Keratinocyte (primary cell): ENCODE measurements around the gene TSEN34. TPM values are rescaled to one million over a fixed set of nuclear protein-coding genes. Genes with fewer than 3 reads are reported as not detected.

ENCODE experiments used
- DNase-seq: peaks from one replicate; pipeline ENCODE4 v3.0.0-alpha.2; 2011; ENCODE audit warnings: low read depth, missing footprints, low spot score
- FAIRE-seq: peaks from 2 replicates; lab custom pipeline; 2011; peaks lifted over from hg19 to GRCh38; lab: Jason Lieb, UNC
- H2AFZ ChIP-seq: 2 replicates; pipeline ENCODE4 v1.6.0; 2012; ENCODE audit warnings: low read length, control low read depth, inconsistent platforms; ENCODE audit not compliant: control insufficient read depth
- H3K27ac ChIP-seq: 2 replicates; pipeline ENCODE4 v1.5.1; 2011; ENCODE audit warnings: low read length; ENCODE audit not compliant: control insufficient read depth, insufficient read depth
- H3K27me3 ChIP-seq: 3 replicates; pipeline ENCODE4 v1.6.0; 2011; ENCODE audit warnings: low read length; ENCODE audit not compliant: control insufficient read depth, insufficient read depth; ENCODE audit errors: extremely low read depth
- H3K36me3 ChIP-seq, 2 experiments: 2 replicates in 1 of 2; 3 replicates in 1 of 2; pipeline ENCODE4 v1.5.1; 2011; ENCODE audit warnings: low read length in 2 of 2, mild to moderate bottlenecking in 1 of 2; ENCODE audit not compliant: control insufficient read depth in 2 of 2, insufficient read depth in 2 of 2; ENCODE audit errors: extremely low read depth in 1 of 2
- H3K4me1 ChIP-seq: 3 replicates; pipeline ENCODE4 v1.5.1; 2011; ENCODE audit warnings: low read length; ENCODE audit not compliant: control insufficient read depth, insufficient read depth; ENCODE audit errors: extremely low read depth
- H3K4me2 ChIP-seq: 3 replicates; pipeline ENCODE4 v1.6.0; 2011; ENCODE audit warnings: low read depth, low read length; ENCODE audit not compliant: control insufficient read depth, insufficient read depth; ENCODE audit errors: extremely low read depth
- H3K4me3 ChIP-seq, 3 experiments: fragments of 200-600 bp in 1 of 3; sonication (generic) in 1 of 3; 2 replicates in 2 of 3; 3 replicates in 1 of 3; pipeline ENCODE4 v1.5.1; 2011 to 2016; ENCODE audit warnings: low read length in 3 of 3, mild to moderate bottlenecking in 3 of 3, control low read depth in 2 of 3, inconsistent platforms in 1 of 3, low read depth in 1 of 3, mixed read lengths in 1 of 3, mixed run types in 1 of 3, moderate library complexity in 1 of 3; ENCODE audit not compliant: control insufficient read depth in 2 of 3, insufficient read depth in 2 of 3; ENCODE audit errors: extremely low read depth in 1 of 3
- H3K79me2 ChIP-seq: 2 replicates; pipeline ENCODE4 v1.6.0; 2012; ENCODE audit warnings: low read length; ENCODE audit not compliant: control insufficient read depth, insufficient read depth
- H3K9ac ChIP-seq: 3 replicates; pipeline ENCODE4 v1.6.0; 2011; ENCODE audit warnings: low read length; ENCODE audit not compliant: control insufficient read depth, insufficient read depth; ENCODE audit errors: extremely low read depth
- H3K9me1 ChIP-seq: 3 replicates; pipeline ENCODE4 v1.6.0; 2011; ENCODE audit warnings: low read length; ENCODE audit not compliant: control insufficient read depth, insufficient read depth; ENCODE audit errors: extremely low read depth
- H3K9me3 ChIP-seq: 2 replicates; pipeline ENCODE4 v1.5.1; 2012; ENCODE audit warnings: low read depth, low read length; ENCODE audit not compliant: control insufficient read depth
- H4K20me1 ChIP-seq: 3 replicates; pipeline ENCODE4 v1.6.0; 2011; ENCODE audit warnings: low read length; ENCODE audit not compliant: control insufficient read depth, insufficient read depth; ENCODE audit errors: extremely low read depth
- CTCF ChIP-seq, 3 experiments: IDR thresholded peaks in 1 of 3; conservative IDR thresholded peaks in 1 of 3; optimal IDR thresholded peaks in 1 of 3; 2 replicates in 2 of 3; 3 replicates in 1 of 3; pipeline versions ENCODE3 to v1.5.1; 2011; ENCODE audit warnings: low read length in 3 of 3, mild to moderate bottlenecking in 3 of 3, moderate library complexity in 2 of 3, control low read depth in 1 of 3, inconsistent platforms in 1 of 3; ENCODE audit not compliant: insufficient read depth in 2 of 3; ENCODE audit errors: extremely low read depth in 1 of 3
- EZH2 ChIP-seq: IDR thresholded peaks from one replicate; pipeline ENCODE4 v1.6.1; 2012; ENCODE audit warnings: inconsistent platforms, mild to moderate bottlenecking, low read length, moderate library complexity
- dilution Hi-C: fragments of 300-500 bp; cut with MboI; formaldehyde crosslinking; loops from one replicate; pipeline ENCODE4 v1.7.0; 2020; ENCODE audit warnings: low sequenced_read_pairs; ENCODE audit not compliant: extremely low pct_ligation_motif_present
- polyA plus RNA-seq, 5 experiments: library from polyadenylated mRNA; depleted of rRNA in 3 of 5; stranded (reverse) in 3 of 5; stranded (forward) in 1 of 5; unstranded in 1 of 5; fragments of >200 nt; gene quantifications; 1 replicate in 1 of 5; 2 replicates in 3 of 5; 3 replicates in 1 of 5; pipeline versions ENCODE4 v1.2.1 to v1.2.3, GENCODE V29; 2011 to 2012; ENCODE audit warnings: missing spikeins in 2 of 5, low read depth in 1 of 5, low replicate concordance in 1 of 5

TSEN34 gene
- polyA plus RNA-seq, 1 donor (not counting 4 experiments of a cell fraction or from before 2014, with no cell fraction given) = 36.5 TPM

GRCh38 chr19:54199401-54199800 is 8.3 kb downstream of the TSEN34 start:
- no peak overlapping the region for H2AFZ ChIP-seq
- H3K36me3 ChIP-seq = peaks cover 14 to 33% of the 10 kb centered on the region in 2 experiments
- FAIRE-seq (no peak), DNase-seq (no peak)
- H4K20me1 ChIP-seq = peaks cover 33% of the 10 kb centered on the region
- H3K4me3 ChIP-seq = no peak overlapping the region
- H3K79me2 ChIP-seq = peaks cover 38% of the 10 kb centered on the region
- no peaks in the 10 kb centered on the region for H3K27me3 ChIP-seq
- no peak overlapping the region for H3K27ac ChIP-seq
- H3K9me3 ChIP-seq = no peaks in the 10 kb centered on the region
- H3K9ac ChIP-seq = no peak overlapping the region
- peaks cover 33% of the 10 kb centered on the region for H3K4me1 ChIP-seq
- TF ChIP-seq CTCF (optimal IDR thresholded peaks at IDR 0.05 in 1 of 3, IDR thresholded peaks at IDR 0.05 in 1 of 3, conservative IDR thresholded peaks at IDR 0.05 in 1 of 3; ENCODE audit: extremely low read depth in 1 of 3, insufficient read depth in 2 of 3, low read length in 3 of 3) = no peak
- TF ChIP-seq EZH2 = no peak
- H3K4me2 ChIP-seq = no peak overlapping the region
- peaks cover 1% of the 10 kb centered on the region for H3K9me1 ChIP-seq
- dilution Hi-C loops = no loop called here

DNA sequence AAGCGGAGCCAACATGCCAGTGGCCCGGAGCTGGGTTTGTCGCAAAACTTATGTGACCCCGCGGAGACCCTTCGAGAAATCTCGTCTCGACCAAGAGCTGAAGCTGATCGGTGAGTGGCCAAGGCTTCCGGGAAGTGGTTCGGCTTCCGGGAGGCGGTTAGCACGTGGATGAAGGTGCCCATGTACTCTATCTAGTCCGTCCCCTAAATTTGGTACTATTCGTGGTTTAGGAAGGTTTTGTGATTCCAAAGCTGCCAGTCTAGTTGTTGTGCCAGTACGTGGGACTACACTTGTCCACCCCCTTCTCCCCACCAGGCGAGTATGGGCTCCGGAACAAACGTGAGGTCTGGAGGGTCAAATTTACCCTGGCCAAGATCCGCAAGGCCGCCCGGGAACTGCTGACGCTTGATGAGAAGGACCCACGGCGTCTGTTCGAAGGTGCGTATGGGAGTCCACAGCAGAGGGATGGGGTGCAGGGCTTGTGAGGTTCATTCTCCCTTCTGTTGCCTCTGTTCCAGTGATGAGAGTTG is 10.1 kb downstream of the TSEN34 start:
- Histone ChIP-seq H3K4me3 (peak overlapping the region; percentile 70 to 92 (median 92)), H3K27ac (peak overlapping the region; percentile 94), H3K4me2 (peak overlapping the region; percentile 98), H3K4me1 (peaks cover 33% of the 10 kb centered on the region), H3K27me3 (no peaks in the 10 kb centered on the region), H3K9ac (peak overlapping the region; percentile 94), H3K9me1 (peaks cover 2% of the 10 kb centered on the region), H4K20me1 (peaks cover 52% of the 10 kb centered on the region), H3K9me3 (no peaks in the 10 kb centered on the region), H2AFZ (no peak overlapping the region), H3K36me3 (peaks cover 29 to 46% of the 10 kb centered on the region in 2 experiments), H3K79me2 (peaks cover 56% of the 10 kb centered on the region)
- no peak for FAIRE-seq
- dilution Hi-C loops = no loop called here
- TF ChIP-seq EZH2 = no peak
- DNase-seq = no peak

GRCh38 chr19:54201980-54202379 is 10.9 kb downstream of the TSEN34 start:
- TF ChIP-seq CTCF (optimal IDR thresholded peaks at IDR 0.05 in 1 of 3, IDR thresholded peaks at IDR 0.05 in 1 of 3, conservative IDR thresholded peaks at IDR 0.05 in 1 of 3; ENCODE audit: extremely low read depth in 1 of 3, insufficient read depth in 2 of 3, low read length in 3 of 3) (no peak), EZH2 (no peak)
- DNase-seq (no peak), FAIRE-seq (no peak)
- dilution Hi-C loops = no loop called here
- H3K4me1 ChIP-seq = peaks cover 29% of the 10 kb centered on the region
- H3K9ac ChIP-seq = peak overlapping the region; percentile 94
- H3K36me3 ChIP-seq = peaks cover 36 to 53% of the 10 kb centered on the region in 2 experiments
- peak overlapping the region; percentile 98 for H3K4me2 ChIP-seq
- peak overlapping the region; percentile 70 to 92 (median 92) for H3K4me3 ChIP-seq
- H4K20me1 ChIP-seq = peaks cover 59% of the 10 kb centered on the region
- H3K79me2 ChIP-seq = peaks cover 62% of the 10 kb centered on the region
- H3K27me3 ChIP-seq = no peaks in the 10 kb centered on the region
- no peaks in the 10 kb centered on the region for H3K9me3 ChIP-seq
- H2AFZ ChIP-seq = no peak overlapping the region
- H3K9me1 ChIP-seq = peaks cover 2% of the 10 kb centered on the region
- H3K27ac ChIP-seq = peak overlapping the region; percentile 94
